ENCODE results near the gene KRTAP1-1.
"Not testable (repeated sequence)": the region's sequence is repeated elsewhere in the genome, so short reads cannot be mapped to it uniquely, and the experiment has no call there.

Gene KRTAP1-1

GRCh38 chr17:41037853-41038350, 3.3 kb downstream of the KRTAP1-1 start:
- no peak for DNase-seq
- Histone ChIP-seq H3K27me3 (ENCODE audit: insufficient read depth, low read depth, severe bottlenecking) (no peaks in the 10 kb centered on the region), H3K27ac (no peak overlapping the region), H3K4me3 (ENCODE audit: low read depth, low read length) (no peak overlapping the region), H3K9me3 (ENCODE audit: severe bottlenecking) (peaks cover 3% of the 10 kb centered on the region), H3K36me3 (no peaks in the 10 kb centered on the region)
- TF ChIP-seq, protein P1, sequence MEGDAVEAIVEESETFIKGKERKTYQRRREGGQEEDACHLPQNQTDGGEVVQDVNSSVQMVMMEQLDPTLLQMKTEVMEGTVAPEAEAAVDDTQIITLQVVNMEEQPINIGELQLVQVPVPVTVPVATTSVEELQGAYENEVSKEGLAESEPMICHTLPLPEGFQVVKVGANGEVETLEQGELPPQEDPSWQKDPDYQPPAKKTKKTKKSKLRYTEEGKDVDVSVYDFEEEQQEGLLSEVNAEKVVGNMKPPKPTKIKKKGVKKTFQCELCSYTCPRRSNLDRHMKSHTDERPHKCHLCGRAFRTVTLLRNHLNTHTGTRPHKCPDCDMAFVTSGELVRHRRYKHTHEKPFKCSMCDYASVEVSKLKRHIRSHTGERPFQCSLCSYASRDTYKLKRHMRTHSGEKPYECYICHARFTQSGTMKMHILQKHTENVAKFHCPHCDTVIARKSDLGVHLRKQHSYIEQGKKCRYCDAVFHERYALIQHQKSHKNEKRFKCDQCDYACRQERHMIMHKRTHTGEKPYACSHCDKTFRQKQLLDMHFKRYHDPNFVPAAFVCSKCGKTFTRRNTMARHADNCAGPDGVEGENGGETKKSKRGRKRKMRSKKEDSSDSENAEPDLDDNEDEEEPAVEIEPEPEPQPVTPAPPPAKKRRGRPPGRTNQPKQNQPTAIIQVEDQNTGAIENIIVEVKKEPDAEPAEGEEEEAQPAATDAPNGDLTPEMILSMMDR (IDR thresholded peaks at IDR 0.05; ENCODE audit: low read depth, low read length): no peak

DNA sequence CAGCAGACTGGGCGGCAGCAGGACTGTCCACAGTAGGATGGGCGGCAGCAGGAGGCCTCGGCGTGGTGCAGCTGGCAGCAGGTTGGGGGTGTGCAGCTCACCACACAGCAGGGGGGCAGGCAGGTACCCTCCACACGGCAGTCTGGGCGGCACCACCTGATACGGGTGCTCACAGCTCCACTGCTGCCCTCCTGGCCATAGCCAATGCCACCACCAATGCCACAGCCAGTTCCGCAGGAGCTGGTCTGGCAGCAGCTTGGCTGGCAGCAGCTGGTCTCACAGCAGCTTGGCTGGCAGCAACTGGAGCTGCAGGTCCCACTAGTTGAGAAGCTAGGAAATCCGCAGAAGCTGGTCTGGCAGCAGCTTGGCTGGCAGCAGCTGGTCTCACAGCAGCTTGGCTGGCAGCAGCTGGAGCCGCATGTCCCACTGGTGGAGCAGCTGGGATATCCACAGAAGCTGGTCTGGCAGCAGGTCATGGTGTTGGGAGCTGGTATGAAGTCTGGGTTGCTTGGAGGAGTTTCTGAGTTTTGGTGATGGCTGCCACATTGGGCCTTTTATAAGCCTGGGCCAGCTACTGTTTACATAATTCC, 6.8 kb downstream of the KRTAP1-1 start, which contains the start of gene KRTAP1-3:
KRTAP1-3 (minus strand) TSS at position 529 of the 590 bp plus-strand sequence; CDS start at position 476, 53 bp downstream.
- not testable (repeated sequence) for H3K27ac ChIP-seq; DNase-seq; H3K27me3 ChIP-seq (ENCODE audit: insufficient read depth, low read depth, severe bottlenecking); H3K9me3 ChIP-seq (ENCODE audit: severe bottlenecking); H3K36me3 ChIP-seq; H3K4me3 ChIP-seq (ENCODE audit: low read depth, low read length)

DNA sequence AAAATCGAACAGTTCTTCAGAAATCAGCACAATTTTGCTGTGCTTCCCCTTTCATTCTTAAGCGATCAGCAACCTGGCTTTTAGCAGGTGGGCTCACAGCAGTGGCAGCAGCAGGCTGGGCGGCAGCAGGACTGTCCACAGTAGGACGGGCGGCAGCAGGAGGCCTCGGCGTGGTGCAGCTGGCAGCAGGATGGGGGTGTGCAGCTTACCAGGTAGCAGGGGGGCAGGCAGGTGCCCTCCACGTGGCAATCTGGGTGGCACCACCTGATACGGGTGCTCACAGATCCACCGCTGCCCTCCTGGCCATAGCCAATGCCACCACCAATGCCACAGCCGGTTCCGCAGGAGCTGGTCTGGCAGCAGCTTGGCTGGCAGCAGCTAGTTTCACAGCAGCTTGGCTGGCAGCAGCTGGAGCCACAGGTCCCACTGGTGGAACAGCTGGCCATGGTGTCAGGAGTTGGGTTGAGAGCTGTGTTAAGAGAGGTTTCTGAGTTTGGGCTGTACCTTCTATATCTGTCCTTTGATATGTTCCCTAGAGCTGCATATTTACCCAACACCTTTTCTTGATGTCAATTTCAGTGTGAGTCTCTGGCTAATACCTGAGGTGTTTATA, 11.5 kb downstream of the KRTAP1-1 start, which contains the start of gene KRTAP1-4:
KRTAP1-4 (minus strand) TSS at position 563 of the 613 bp plus-strand sequence; CDS start at position 446, 117 bp downstream.
- H3K9me3 ChIP-seq (ENCODE audit: severe bottlenecking): no peaks in the 10 kb centered on the region
- no peak within 1 kb of the TSS for H3K4me3 ChIP-seq (ENCODE audit: low read depth, low read length)
- H3K36me3 ChIP-seq: no peaks in the 10 kb centered on the region
- no peak within 1 kb of the TSS for H3K27ac ChIP-seq
- TF ChIP-seq, protein P1 (IDR thresholded peaks at IDR 0.05; ENCODE audit: low read depth, low read length): no peak
- no peaks in the 10 kb centered on the region for H3K27me3 ChIP-seq (ENCODE audit: insufficient read depth, low read depth, severe bottlenecking)
- DNase-seq: no peak

GRCh38 chr17:41026715-41027471, 14.4 kb downstream of the KRTAP1-1 start, which contains the start of gene KRTAP1-5:
TSS of gene KRTAP1-5 (minus strand) at chr17:41027208. CDS start at chr17:41027155, 53 bp downstream.
- TF ChIP-seq, protein P1 (IDR thresholded peaks at IDR 0.05; ENCODE audit: low read depth, low read length): no peak
- H3K27me3 ChIP-seq (ENCODE audit: insufficient read depth, low read depth, severe bottlenecking): no peaks in the 10 kb centered on the region
- no peak within 1 kb of the TSS for H3K27ac ChIP-seq
- H3K36me3 ChIP-seq: no peaks in the 10 kb centered on the region
- H3K4me3 ChIP-seq (ENCODE audit: low read depth, low read length): no peak within 1 kb of the TSS
- H3K9me3 ChIP-seq (ENCODE audit: severe bottlenecking): no peaks in the 10 kb centered on the region
- no peak for DNase-seq

- peaks cover 3% of the 10 kb centered on the region for H3K9me3 ChIP-seq (ENCODE audit: severe bottlenecking)
- no peak for DNase-seq
- H3K27ac ChIP-seq: no peak overlapping the region
- H3K27me3 ChIP-seq (ENCODE audit: insufficient read depth, low read depth, severe bottlenecking): no peaks in the 10 kb centered on the region
- H3K4me3 ChIP-seq (ENCODE audit: low read depth, low read length): no peak overlapping the region
- TF ChIP-seq, protein P1 (IDR thresholded peaks at IDR 0.05; ENCODE audit: low read depth, low read length): no peak
- no peaks in the 10 kb centered on the region for H3K36me3 ChIP-seq
Measured at GRCh38 chr17:41024697-41025096, 16.6 kb downstream of the KRTAP1-1 start.

DNA sequence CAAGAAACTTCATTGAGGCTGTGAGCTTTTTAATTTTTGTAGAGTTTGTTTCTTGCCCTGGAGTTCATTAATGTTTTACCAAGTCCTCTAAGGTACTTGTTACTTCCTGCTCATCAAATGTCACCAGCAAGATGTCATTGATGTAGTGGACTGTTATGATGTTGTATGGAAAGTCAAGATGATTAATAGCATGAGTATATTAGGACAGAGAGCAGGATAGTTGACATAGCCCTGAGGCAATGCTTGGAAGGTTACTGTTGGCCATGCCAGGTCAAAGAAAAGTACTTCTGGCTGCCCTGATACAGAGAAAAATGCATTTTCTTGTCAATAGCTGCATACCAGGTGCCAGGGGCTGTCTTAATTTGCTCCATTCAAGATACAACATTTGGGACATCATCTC, 20.9 kb downstream of the KRTAP1-1 start:
- Histone ChIP-seq H3K36me3 (no peaks in the 10 kb centered on the region), H3K4me3 (ENCODE audit: low read depth, low read length) (no peak overlapping the region), H3K27me3 (ENCODE audit: insufficient read depth, low read depth, severe bottlenecking) (no peaks in the 10 kb centered on the region), H3K27ac (no peak overlapping the region), H3K9me3 (ENCODE audit: severe bottlenecking) (peaks cover 3% of the 10 kb centered on the region)
- DNase-seq: no peak
- TF ChIP-seq, protein P1 (IDR thresholded peaks at IDR 0.05; ENCODE audit: low read depth, low read length): no peak
